HK-2 (cell line): Measurements from ENCODE around the gene ERC2.

ENCODE experiments used
- DNase-seq: peaks from one replicate; pipeline ENCODE4 v3.0.0-alpha.2; 2018; ENCODE audit not compliant: unreplicated experiment

ERC2 gene

GRCh38 chr3:56189536-56189935, 278.7 kb downstream of the ERC2 start:
- no peak for DNase-seq

- DNase-seq, result no peak
Measured at GRCh38 chr3:56188201-56188600, 280.1 kb downstream of the ERC2 start.

- DNase-seq, result no peak
Measured at GRCh38 chr3:56187051-56187450, 281.2 kb downstream of the ERC2 start.

GRCh38 chr3:56185827-56186226, 282.4 kb downstream of the ERC2 start:
- no peak for DNase-seq

GRCh38 chr3:56183529-56183928, 284.7 kb downstream of the ERC2 start:
- DNase-seq, result no peak

- no peak for DNase-seq
Measured at GRCh38 chr3:56180433-56180832, 287.8 kb downstream of the ERC2 start.

- no peak for DNase-seq
Measured at GRCh38 chr3:56173601-56174000, 294.7 kb downstream of the ERC2 start.

- no peak for DNase-seq
Measured at GRCh38 chr3:56164436-56164835, 303.8 kb downstream of the ERC2 start.

- no peak for DNase-seq
Measured at GRCh38 chr3:56157693-56158362, 310.4 kb downstream of the ERC2 start.

GRCh38 chr3:56154297-56154696, 314.0 kb downstream of the ERC2 start:
- DNase-seq, result no peak

- DNase-seq, result no peak
Measured at GRCh38 chr3:56147354-56147753, 320.9 kb downstream of the ERC2 start.

- DNase-seq, result no peak
Measured at GRCh38 chr3:56145410-56145809, 322.9 kb downstream of the ERC2 start.

- DNase-seq, result no peak
Measured at GRCh38 chr3:56144805-56145204, 323.5 kb downstream of the ERC2 start.

- DNase-seq, result no peak
Measured at GRCh38 chr3:56137415-56137814, 330.9 kb downstream of the ERC2 start.

- DNase-seq, result no peak
Measured at GRCh38 chr3:56136514-56136913, 331.8 kb downstream of the ERC2 start.

GRCh38 chr3:56135941-56136340, 332.3 kb downstream of the ERC2 start:
- DNase-seq, result no peak

- DNase-seq, result no peak
Measured at GRCh38 chr3:56133423-56133822, 334.8 kb downstream of the ERC2 start.

GRCh38 chr3:56132762-56133161, 335.5 kb downstream of the ERC2 start:
- no peak for DNase-seq

GRCh38 chr3:56131974-56132590, 336.2 kb downstream of the ERC2 start:
- peak; percentile 52 for DNase-seq

- DNase-seq, result no peak
Measured at GRCh38 chr3:56130036-56130435, 338.2 kb downstream of the ERC2 start.

- DNase-seq, result no peak
Measured at GRCh38 chr3:56126632-56127031, 341.6 kb downstream of the ERC2 start.

GRCh38 chr3:56125358-56126005, 342.8 kb downstream of the ERC2 start:
- DNase-seq, result no peak

- no peak for DNase-seq
Measured at GRCh38 chr3:56124546-56124945, 343.7 kb downstream of the ERC2 start.
